GF-D8 (cell line): ENCODE results near the gene RNF8.
"Not testable (repeated sequence)": the region's sequence is repeated elsewhere in the genome, so short reads cannot be mapped to it uniquely, and the experiment has no call there.

Experiments
- DNase-seq: peaks from one replicate; lab custom pipeline; 2025; lab: John Stamatoyannopoulos, UW

Gene RNF8

DNA sequence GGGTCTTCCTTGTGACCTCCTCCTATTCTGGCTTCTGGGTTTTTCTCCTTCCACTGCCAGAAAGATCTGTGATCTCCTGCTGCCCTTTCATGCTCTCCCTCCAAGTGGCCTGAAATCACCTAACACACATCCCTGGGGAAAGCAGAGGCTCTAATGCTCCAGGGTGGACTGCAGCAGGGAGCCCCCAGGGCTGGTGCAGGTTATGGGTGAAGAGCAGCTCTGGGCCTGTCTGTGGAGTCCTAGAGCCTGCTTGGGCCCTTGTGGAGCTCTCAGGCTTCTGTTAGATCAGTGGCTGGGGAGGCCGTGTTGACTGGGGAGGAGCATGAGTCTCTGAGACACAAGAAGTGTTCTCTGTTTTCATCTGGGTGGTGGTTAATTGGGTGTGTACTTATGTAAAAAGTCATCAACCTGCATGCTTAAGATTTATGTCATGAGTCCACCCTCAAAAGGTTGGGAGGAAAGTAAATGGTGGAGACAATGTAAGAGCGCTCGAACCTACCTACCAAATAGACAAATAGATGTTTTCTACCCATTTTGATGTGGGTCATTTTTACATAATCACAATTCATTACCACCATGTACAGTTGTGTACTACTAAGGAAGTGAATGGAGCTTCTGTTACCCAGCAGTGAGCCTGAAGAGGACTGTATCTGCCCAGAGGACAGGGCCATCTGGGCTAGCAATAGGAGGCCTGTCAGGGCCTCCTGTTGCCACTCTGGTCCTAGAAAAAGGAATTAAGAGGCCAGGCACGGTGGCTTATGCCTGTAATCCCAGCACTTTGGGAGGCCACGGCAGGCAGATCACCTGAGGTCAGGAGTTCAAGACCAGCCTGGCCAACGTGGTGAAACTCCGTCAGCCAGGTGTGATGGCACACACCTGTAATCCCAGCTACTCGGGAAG lies 32.0 kb upstream of the RNF8 start:
- no peak for DNase-seq

DNA sequence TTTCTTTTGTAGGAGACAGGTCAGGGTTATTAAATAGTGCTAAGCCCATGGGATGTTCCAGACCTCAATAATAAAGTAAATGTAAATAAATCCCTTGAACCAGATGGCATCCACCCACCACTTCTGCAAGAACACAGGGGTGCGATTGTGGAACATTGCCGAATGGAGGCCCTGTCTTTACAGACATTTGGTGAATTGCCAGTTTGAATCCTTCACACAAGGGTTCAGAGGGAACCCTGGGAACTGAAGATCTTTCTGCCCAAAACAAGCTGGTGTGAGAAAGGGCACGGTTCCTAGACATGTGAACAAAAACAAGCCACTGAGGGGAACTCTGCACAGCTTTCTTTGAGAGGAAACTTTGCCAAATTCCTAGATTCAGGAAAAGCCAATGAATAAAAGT lies 30.2 kb upstream of the RNF8 start:
- DNase-seq = no peak

DNA sequence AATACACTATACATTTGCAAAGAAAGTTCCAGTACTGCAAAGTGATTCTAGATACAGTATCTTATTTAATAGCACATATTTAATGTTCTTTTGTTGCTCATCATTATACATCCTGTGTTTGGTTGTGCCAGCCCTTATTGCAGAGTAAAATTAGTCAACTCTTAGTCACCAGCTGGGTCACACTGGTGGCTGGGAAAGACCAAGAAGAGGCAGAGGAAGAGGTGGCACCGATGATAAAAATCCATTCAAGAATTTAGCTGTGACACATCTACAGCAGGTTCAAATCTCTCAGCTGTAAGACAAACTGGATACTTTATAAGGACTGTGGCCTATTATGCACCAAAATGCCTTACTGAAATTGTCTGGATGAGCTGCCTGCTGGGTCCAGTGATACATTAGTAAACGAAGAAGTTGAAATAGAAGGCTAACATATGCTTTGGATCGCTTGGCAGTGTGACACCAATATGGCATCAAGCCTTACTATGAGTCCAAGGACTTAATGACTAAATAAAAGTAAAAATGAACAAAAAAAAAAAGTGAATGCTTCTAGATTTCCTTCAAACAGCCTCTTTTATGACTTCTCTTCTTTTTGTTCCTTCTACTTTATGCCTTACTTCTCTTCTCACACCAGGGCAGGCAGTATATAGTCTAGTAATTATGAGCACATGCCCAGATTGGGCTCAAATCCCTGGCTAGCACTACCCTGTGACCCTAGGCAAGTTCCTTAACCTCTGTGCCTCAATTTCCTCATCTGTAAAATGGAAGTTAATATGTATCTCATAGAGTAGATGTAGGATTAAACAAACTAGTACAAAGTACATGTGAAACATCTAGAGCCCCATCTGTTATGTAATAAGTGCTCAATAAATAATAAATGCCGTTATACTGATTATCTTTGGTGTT lies 29.4 kb upstream of the RNF8 start:
- no peak for DNase-seq

DNA sequence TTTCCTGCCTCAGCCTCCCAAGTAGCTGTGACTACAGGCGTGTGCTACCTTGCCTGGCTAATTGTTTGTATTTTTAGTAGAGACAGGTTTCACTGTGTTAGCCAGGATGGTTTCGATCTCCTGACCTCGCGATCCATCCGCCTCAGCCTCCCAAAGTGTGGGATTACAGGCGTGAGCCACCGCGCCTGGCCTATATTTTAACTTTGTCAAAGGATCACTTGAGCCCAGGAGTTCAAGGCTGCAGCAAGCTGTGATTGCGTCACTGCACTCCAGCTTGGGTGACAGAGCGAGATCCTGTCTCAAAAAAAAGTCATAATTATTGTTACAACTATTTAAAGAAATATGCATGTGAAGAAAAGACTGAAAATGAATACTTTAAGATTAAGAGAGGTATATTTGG lies 23.4 kb upstream of the RNF8 start:
- not testable (repeated sequence) for DNase-seq

- DNase-seq = no peak
Observed at GRCh38 chr6:37331047-37331446, 22.7 kb upstream of the RNF8 start.

- no peak for DNase-seq
Observed at GRCh38 chr6:37332894-37333293, 20.9 kb upstream of the RNF8 start.

DNA sequence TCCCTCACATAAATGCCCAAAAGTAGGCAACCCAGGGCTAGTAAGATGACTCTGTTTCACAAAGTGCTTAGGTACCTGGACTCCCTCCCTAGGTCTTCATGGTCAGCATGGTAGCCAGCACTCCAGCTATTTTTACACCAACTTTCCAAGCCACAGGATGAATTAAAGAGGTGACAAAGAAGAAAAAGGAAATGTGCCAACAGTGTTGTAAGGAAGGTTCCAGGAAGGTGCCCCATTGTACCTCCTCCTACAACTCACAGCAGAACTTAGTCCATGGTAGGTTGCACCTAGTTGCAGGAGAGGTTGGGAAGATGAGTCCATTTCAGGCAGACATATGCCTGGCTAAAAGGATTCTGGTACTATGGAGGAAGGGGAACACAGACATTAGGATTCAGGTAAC lies 19.7 kb upstream of the RNF8 start:
- DNase-seq = no peak

DNA sequence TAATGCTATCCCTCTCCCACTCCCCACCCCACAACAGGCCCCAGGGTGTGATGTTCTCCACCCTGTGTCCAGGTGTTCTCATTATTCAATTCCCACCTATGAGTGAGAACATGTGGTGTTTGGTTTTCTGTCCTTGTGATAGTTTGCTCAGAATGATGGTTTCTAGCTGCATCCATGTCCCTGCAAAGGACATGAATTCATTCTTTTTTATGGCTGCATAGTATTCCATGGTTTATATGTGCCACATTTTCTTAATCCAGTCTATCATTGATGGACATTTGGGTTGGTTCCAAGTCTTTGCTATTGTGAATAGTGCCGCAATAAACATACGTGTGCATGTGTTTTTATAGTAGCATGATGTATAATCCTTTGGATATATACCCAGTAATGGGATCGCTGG lies 15.5 kb upstream of the RNF8 start:
- not testable (repeated sequence) for DNase-seq

DNA sequence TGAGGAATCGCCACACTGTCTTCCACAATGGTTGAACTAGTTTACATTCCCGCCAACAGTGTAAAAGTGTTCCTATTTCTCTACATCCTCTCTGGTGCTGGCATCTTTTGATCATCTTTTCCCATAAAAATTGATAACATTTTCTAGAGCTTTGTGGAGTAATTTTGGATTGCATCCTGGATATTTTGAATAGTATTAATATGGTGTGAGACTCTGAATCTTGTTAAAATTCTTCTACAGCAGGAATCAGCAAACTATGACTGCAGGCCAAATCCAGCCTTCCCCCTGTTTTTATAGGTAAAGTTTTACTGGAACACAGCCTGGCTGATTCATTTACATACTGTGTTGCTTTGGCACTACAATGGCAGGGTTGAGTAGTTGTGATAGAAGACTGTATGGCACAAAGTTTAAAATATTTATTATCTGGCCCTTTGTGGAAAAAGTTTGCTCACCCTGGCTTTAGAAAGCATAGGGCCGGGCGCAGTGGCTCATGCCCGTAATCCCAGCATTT lies 15.0 kb upstream of the RNF8 start:
- no peak for DNase-seq

- no peak for DNase-seq
Observed at GRCh38 chr6:37339741-37340638, 13.8 kb upstream of the RNF8 start.

GRCh38 chr6:37340639-37340943 lies 13.2 kb upstream of the RNF8 start:
- DNase-seq = no peak

- no peak for DNase-seq
Observed at GRCh38 chr6:37343248-37343647, 10.5 kb upstream of the RNF8 start.

DNA sequence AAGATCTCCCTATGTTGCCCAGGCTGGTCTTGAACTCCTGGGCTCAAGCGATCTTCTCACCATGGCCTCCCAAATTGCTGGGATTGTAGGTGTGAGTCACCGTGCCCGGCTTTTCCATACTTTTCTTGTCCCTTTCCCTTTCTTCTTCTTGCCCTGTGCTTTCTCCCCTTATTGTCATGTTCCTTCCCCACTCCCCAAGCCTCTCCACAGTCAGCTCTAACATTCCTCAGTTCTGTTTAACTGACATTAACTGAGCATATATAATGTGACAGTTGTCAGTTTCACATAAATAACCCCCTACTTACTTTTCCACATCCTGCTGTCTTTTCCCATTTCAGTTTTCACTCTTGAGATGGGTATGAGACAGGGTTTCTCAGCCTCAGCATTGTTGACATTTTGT lies 9.5 kb upstream of the RNF8 start:
- DNase-seq = no peak

GRCh38 chr6:37345804-37346203 lies 8.0 kb upstream of the RNF8 start:
- DNase-seq = not testable (repeated sequence)

GRCh38 chr6:37347177-37347576 lies 6.6 kb upstream of the RNF8 start:
- DNase-seq = no peak

DNA sequence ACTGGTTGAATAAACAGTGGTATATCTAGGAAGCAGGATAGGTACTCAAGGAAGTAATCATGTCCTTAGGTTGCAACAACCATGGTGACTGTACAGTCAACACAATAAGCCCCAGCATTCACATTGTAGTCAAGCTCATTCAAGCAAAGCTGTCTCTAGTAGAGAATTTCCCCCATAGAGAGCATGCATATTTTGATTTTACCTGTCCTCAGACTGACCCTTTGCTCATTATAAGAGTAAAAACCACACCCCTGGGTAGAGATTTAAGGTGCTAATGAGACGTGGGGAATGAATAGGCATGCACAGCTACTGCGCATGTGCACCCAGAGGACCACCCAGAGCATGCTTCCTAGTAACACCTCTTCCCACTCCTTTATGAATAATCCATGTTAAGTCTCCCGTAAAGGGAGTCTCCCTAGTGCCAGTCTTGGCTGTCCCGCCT lies 6.1 kb upstream of the RNF8 start:
- no peak for DNase-seq

- DNase-seq = no peak
Observed at GRCh38 chr6:37351027-37351426, 2.8 kb upstream of the RNF8 start.

DNA sequence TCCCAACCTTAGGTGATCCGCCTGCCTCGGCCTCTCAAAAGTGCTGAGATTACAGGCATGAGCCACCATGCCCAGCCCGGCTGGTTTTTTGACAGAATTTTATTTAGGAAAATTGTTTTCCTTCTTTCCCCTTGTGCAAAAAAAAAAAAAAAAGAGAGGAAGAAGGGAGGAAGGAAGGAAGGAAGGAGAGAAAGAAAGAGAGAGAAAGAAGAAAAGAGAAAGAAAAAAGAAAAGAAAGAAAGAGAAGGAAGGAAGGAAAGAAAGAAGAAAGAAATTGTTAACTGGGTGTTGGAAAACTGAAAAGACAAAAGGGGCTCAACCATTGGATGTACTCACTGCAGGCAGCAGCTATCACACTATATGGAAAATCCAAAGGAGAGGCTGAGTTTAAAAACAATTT lies 1.4 kb upstream of the RNF8 start:
- no peak for DNase-seq

DNA sequence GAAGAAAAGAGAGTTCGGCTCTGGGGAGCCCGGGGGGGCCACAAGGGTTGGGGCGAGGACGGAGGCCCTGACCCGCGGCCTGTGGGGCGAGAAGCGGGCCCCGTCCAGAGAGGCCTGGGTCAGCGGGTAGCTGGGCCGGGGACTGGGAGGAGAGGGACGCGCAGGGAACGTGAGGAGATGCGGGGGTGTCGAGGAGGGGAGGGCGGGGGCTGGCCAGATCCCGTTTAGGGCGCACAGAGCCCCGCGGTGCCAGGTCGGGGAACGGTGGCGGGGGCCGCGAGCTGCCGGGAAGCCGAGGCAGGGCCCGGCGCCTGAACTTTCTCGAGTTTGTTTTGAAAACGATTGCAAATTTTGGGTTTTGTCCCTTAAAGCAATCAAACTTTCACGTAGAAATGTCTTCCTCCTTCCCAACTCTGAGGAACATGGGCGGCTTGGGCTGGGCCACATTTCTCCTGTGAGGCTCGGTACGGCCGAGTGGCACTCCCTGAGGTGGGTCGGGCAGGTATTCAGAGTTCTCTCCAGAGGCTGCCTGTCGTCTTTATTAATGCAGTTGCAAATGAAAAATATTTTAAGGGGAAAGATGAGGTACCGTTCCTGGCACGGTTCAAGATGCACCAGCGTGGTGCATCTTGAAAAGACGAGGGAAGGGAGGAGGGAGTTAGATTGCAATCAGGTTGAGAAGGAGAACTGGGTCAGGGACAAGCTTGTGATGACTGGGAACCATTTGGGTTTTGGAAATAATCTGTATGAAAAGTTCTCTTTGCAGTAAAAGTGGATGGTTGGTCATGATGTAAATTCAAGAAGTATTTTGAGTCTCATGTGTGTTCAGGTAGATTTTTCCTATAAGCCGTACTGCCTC lies 972 bp downstream of the RNF8 start:
- DNase-seq = no peak

DNA sequence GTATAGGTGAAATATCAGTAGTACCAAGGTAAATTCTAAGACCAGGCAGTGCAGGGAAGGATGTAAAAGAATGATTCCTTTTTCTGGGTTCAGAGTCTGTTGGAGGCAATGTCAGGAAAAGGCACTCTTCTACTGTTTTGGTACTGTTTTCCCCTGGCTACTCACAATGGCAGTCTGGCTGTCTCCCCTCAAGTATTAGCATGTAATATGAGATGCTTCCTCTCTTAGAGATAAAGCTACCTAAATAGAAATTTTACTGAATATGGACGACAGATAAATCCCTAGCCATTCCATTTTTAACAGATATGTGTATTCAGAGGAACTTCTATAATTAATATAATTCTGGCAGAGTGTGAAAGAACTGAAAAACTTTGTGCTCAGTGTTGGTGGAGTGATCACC lies 3.5 kb downstream of the RNF8 start:
- DNase-seq = no peak

GRCh38 chr6:37357860-37358259 lies 4.1 kb downstream of the RNF8 start:
- DNase-seq = no peak
